CD8-positive, alpha-beta memory T cell (primary cell): Measurements from ENCODE around the gene PPP1R1C. TPM values are rescaled to one million over a fixed set of nuclear protein-coding genes. Genes with fewer than 3 reads are reported as not detected.

Experiments
- CTCF ChIA-PET: fragments of 350-600 bp; sonication (Branson Sonifier 250); formaldehyde crosslinking; loops from one replicate; lab custom pipeline; 2021; ENCODE audit warnings: antibody characterized with exemption; lab: Charles Lee
- POLR2A ChIA-PET: fragments of 350-600 bp; sonication (Branson Sonifier 250); formaldehyde crosslinking; loops from one replicate; lab custom pipeline; 2021; ENCODE audit warnings: antibody characterized with exemption; lab: Charles Lee
- DNase-seq, 5 donors: peaks; one replicate each; pipeline versions ENCODE4 v3.0.0 to v3.0.0-alpha.2; 2020 to 2022; ENCODE audit warnings: mixed read lengths in 1 of 5
- H3K27ac ChIP-seq: one replicate; pipeline ENCODE4 v1.7.0; 2013; ENCODE audit warnings: low read depth, mild to moderate bottlenecking, low read length, moderate library complexity
- H3K27me3 ChIP-seq: 2 replicates; pipeline ENCODE4 v1.7.0; 2013; ENCODE audit warnings: low read length, mild to moderate bottlenecking; ENCODE audit not compliant: insufficient read depth, poor library complexity, severe bottlenecking
- H3K36me3 ChIP-seq: 2 replicates; pipeline ENCODE4 v1.7.0; 2013; ENCODE audit warnings: mild to moderate bottlenecking, low read length, moderate library complexity; ENCODE audit not compliant: insufficient read depth
- H3K4me1 ChIP-seq: 2 replicates; pipeline ENCODE4 v1.7.0; 2013; ENCODE audit warnings: mild to moderate bottlenecking, low read length, moderate library complexity; ENCODE audit not compliant: insufficient read depth
- H3K4me3 ChIP-seq: 2 replicates; pipeline ENCODE4 v1.7.0; 2013; ENCODE audit warnings: mild to moderate bottlenecking, low read length
- H3K9me3 ChIP-seq: 2 replicates; pipeline ENCODE4 v1.7.0; 2013; ENCODE audit warnings: mild to moderate bottlenecking, low read length
- H3K27ac Mint-ChIP-seq, 8 donors: one replicate each; pipeline ENCODE4 v1.8.0; 2020 to 2021; ENCODE audit warnings: mixed read lengths in 8 of 8, mild to moderate bottlenecking in 6 of 8, inconsistent platforms in 3 of 8, moderate library complexity in 3 of 8
- H3K27me3 Mint-ChIP-seq, 2 donors: one replicate each; pipeline ENCODE4 v1.8.0; 2020 to 2021; ENCODE audit warnings: mixed read lengths in 2 of 2, mild to moderate bottlenecking in 1 of 2, moderate library complexity in 1 of 2
- H3K36me3 Mint-ChIP-seq, 3 donors: one replicate each; pipeline ENCODE4 v1.8.0; 2020 to 2021; ENCODE audit warnings: mixed read lengths in 3 of 3, inconsistent platforms in 1 of 3, mild to moderate bottlenecking in 1 of 3
- H3K4me1 Mint-ChIP-seq, 3 donors: one replicate each; pipeline ENCODE4 v1.8.0; 2020 to 2021; ENCODE audit warnings: mixed read lengths in 3 of 3, inconsistent platforms in 1 of 3, mild to moderate bottlenecking in 1 of 3
- H3K4me3 Mint-ChIP-seq, 7 donors: one replicate each; pipeline ENCODE4 v1.8.0; 2020 to 2021; ENCODE audit warnings: mixed read lengths in 7 of 7, mild to moderate bottlenecking in 6 of 7, moderate library complexity in 4 of 7, inconsistent platforms in 2 of 7
- H3K9me3 Mint-ChIP-seq, 5 donors: one replicate each; pipeline ENCODE4 v1.8.0; 2020 to 2022; ENCODE audit warnings: mixed read lengths in 5 of 5, mild to moderate bottlenecking in 3 of 5, moderate library complexity in 2 of 5, inconsistent platforms in 1 of 5
- polyA plus RNA-seq: library from polyadenylated mRNA; unstranded; fragments of 300-500 nt; fragmentation: Illumina TruSeq; gene quantifications from one replicate; pipeline ENCODE4 v1.2.3, GENCODE V29; 2021
- total RNA-seq, 2 experiments: library from RNA; stranded (reverse); gene quantifications; one replicate each; pipeline ENCODE4 v1.2.3, GENCODE V29; 2021

Gene PPP1R1C
- total and polyA plus RNA-seq, 3 experiments from 2014 or later = not detected

GRCh38 chr2:182066400-182067087 is 80.9 kb downstream of the PPP1R1C start:
- Mint-ChIP-seq H3K4me3 (no peak overlapping the region), H3K27ac (no peak overlapping the region), H3K36me3 (no peaks in the 10 kb centered on the region), H3K4me1 (no peaks in the 10 kb centered on the region), H3K9me3 (no peaks in the 10 kb centered on the region), H3K27me3 (peaks cover 2 to 6% of the 10 kb centered on the region in 2 donors)
- Histone ChIP-seq H3K36me3 (no peaks in the 10 kb centered on the region), H3K27me3 (no peaks in the 10 kb centered on the region), H3K27ac (no peak overlapping the region), H3K4me3 (no peak overlapping the region), H3K4me1 (no peaks in the 10 kb centered on the region), H3K9me3 (no peaks in the 10 kb centered on the region)
- CTCF ChIA-PET = no interaction called here
- POLR2A ChIA-PET = no interaction called here
- DNase-seq = no peak

- no peak overlapping the region for H3K27ac ChIP-seq
- DNase-seq = no peak
- no peaks in the 10 kb centered on the region for H3K4me1 Mint-ChIP-seq
- H3K27me3 ChIP-seq = no peaks in the 10 kb centered on the region
- H3K9me3 Mint-ChIP-seq = no peaks in the 10 kb centered on the region
- no peaks in the 10 kb centered on the region for H3K36me3 ChIP-seq
- H3K4me3 ChIP-seq = no peak overlapping the region
- H3K9me3 ChIP-seq = no peaks in the 10 kb centered on the region
- peaks cover 2 to 6% of the 10 kb centered on the region in 2 donors for H3K27me3 Mint-ChIP-seq
- POLR2A ChIA-PET = no interaction called here
- CTCF ChIA-PET = no interaction called here
- no peaks in the 10 kb centered on the region for H3K4me1 ChIP-seq
- no peak overlapping the region for H3K4me3 Mint-ChIP-seq
- no peaks in the 10 kb centered on the region for H3K36me3 Mint-ChIP-seq
- no peak overlapping the region for H3K27ac Mint-ChIP-seq
Observed at GRCh38 chr2:182067393-182067792, 81.7 kb downstream of the PPP1R1C start.

- ChIA-PET CTCF (no interaction called here), POLR2A (no interaction called here)
- no peak for DNase-seq
- H3K4me1 ChIP-seq = no peaks in the 10 kb centered on the region
- H3K36me3 ChIP-seq = no peaks in the 10 kb centered on the region
- H3K4me3 ChIP-seq = no peak overlapping the region
- H3K9me3 Mint-ChIP-seq = peaks cover 0 to 3% (median 0%) of the 10 kb centered on the region in 5 donors
- H3K9me3 ChIP-seq = no peaks in the 10 kb centered on the region
- H3K27me3 Mint-ChIP-seq = peaks cover 2 to 10% of the 10 kb centered on the region in 2 donors
- H3K4me3 Mint-ChIP-seq = no peak overlapping the region
- H3K27me3 ChIP-seq = no peaks in the 10 kb centered on the region
- no peak overlapping the region for H3K27ac Mint-ChIP-seq
- no peaks in the 10 kb centered on the region for H3K4me1 Mint-ChIP-seq
- no peaks in the 10 kb centered on the region for H3K36me3 Mint-ChIP-seq
- no peak overlapping the region for H3K27ac ChIP-seq
Observed at GRCh38 chr2:182068811-182069210, 83.2 kb downstream of the PPP1R1C start.

GRCh38 chr2:182069416-182069815 is 83.8 kb downstream of the PPP1R1C start:
- H3K27me3 Mint-ChIP-seq = peaks cover 2 to 10% of the 10 kb centered on the region in 2 donors
- ChIA-PET POLR2A (no interaction called here), CTCF (no interaction called here)
- peaks cover 0 to 3% (median 0%) of the 10 kb centered on the region in 5 donors for H3K9me3 Mint-ChIP-seq
- H3K4me3 ChIP-seq = no peak overlapping the region
- H3K27ac ChIP-seq = no peak overlapping the region
- no peak for DNase-seq
- no peaks in the 10 kb centered on the region for H3K4me1 ChIP-seq
- H3K4me1 Mint-ChIP-seq = no peaks in the 10 kb centered on the region
- no peak overlapping the region for H3K4me3 Mint-ChIP-seq
- no peaks in the 10 kb centered on the region for H3K27me3 ChIP-seq
- H3K27ac Mint-ChIP-seq = no peak overlapping the region
- H3K9me3 ChIP-seq = no peaks in the 10 kb centered on the region
- no peaks in the 10 kb centered on the region for H3K36me3 Mint-ChIP-seq
- H3K36me3 ChIP-seq = no peaks in the 10 kb centered on the region

- Histone ChIP-seq H3K27me3 (no peaks in the 10 kb centered on the region), H3K4me1 (no peaks in the 10 kb centered on the region), H3K4me3 (no peak overlapping the region), H3K36me3 (no peaks in the 10 kb centered on the region), H3K9me3 (no peaks in the 10 kb centered on the region), H3K27ac (no peak overlapping the region)
- POLR2A ChIA-PET = no interaction called here
- CTCF ChIA-PET = no interaction called here
- H3K9me3 Mint-ChIP-seq = peaks cover 0 to 3% (median 0%) of the 10 kb centered on the region in 5 donors
- H3K27ac Mint-ChIP-seq = no peak overlapping the region
- H3K27me3 Mint-ChIP-seq = peaks cover 2 to 10% of the 10 kb centered on the region in 2 donors
- H3K4me3 Mint-ChIP-seq = no peak overlapping the region
- no peaks in the 10 kb centered on the region for H3K36me3 Mint-ChIP-seq
- DNase-seq = no peak
- H3K4me1 Mint-ChIP-seq = no peaks in the 10 kb centered on the region
Observed at GRCh38 chr2:182069908-182070307, 84.3 kb downstream of the PPP1R1C start.

GRCh38 chr2:182070736-182071135 is 85.1 kb downstream of the PPP1R1C start:
- ChIA-PET POLR2A (no interaction called here), CTCF (no interaction called here)
- no peak overlapping the region for H3K27ac ChIP-seq
- no peaks in the 10 kb centered on the region for H3K36me3 Mint-ChIP-seq
- H3K4me1 ChIP-seq = no peaks in the 10 kb centered on the region
- H3K4me3 ChIP-seq = no peak overlapping the region
- H3K9me3 Mint-ChIP-seq = peaks cover 0 to 3% (median 0%) of the 10 kb centered on the region in 5 donors
- no peak overlapping the region for H3K4me3 Mint-ChIP-seq
- no peaks in the 10 kb centered on the region for H3K9me3 ChIP-seq
- H3K4me1 Mint-ChIP-seq = no peaks in the 10 kb centered on the region
- peaks cover 2 to 10% of the 10 kb centered on the region in 2 donors for H3K27me3 Mint-ChIP-seq
- H3K27me3 ChIP-seq = no peaks in the 10 kb centered on the region
- DNase-seq = no peak
- no peaks in the 10 kb centered on the region for H3K36me3 ChIP-seq
- H3K27ac Mint-ChIP-seq = peak overlapping the region in 1 of 8 donors; percentile 5

- CTCF ChIA-PET = no interaction called here
- H3K36me3 Mint-ChIP-seq = no peaks in the 10 kb centered on the region
- Histone ChIP-seq H3K36me3 (no peaks in the 10 kb centered on the region), H3K27ac (no peak overlapping the region), H3K4me3 (no peak overlapping the region), H3K27me3 (no peaks in the 10 kb centered on the region), H3K9me3 (no peaks in the 10 kb centered on the region), H3K4me1 (no peaks in the 10 kb centered on the region)
- peaks cover 0 to 3% (median 0%) of the 10 kb centered on the region in 5 donors for H3K9me3 Mint-ChIP-seq
- POLR2A ChIA-PET = no interaction called here
- H3K27ac Mint-ChIP-seq = no peak overlapping the region
- H3K27me3 Mint-ChIP-seq = peaks cover 4 to 15% of the 10 kb centered on the region in 2 donors
- H3K4me3 Mint-ChIP-seq = no peak overlapping the region
- no peaks in the 10 kb centered on the region for H3K4me1 Mint-ChIP-seq
- no peak for DNase-seq
Observed at GRCh38 chr2:182072861-182073260, 87.2 kb downstream of the PPP1R1C start.

- ChIA-PET CTCF (no interaction called here), POLR2A (no interaction called here)
- no peaks in the 10 kb centered on the region for H3K27me3 ChIP-seq
- no peaks in the 10 kb centered on the region for H3K36me3 ChIP-seq
- no peak for DNase-seq
- no peaks in the 10 kb centered on the region for H3K36me3 Mint-ChIP-seq
- no peaks in the 10 kb centered on the region for H3K9me3 ChIP-seq
- peaks cover 4 to 15% of the 10 kb centered on the region in 2 donors for H3K27me3 Mint-ChIP-seq
- H3K27ac Mint-ChIP-seq = no peak overlapping the region
- peaks cover 0 to 3% (median 0%) of the 10 kb centered on the region in 5 donors for H3K9me3 Mint-ChIP-seq
- no peaks in the 10 kb centered on the region for H3K4me1 ChIP-seq
- H3K4me3 ChIP-seq = no peak overlapping the region
- no peaks in the 10 kb centered on the region for H3K4me1 Mint-ChIP-seq
- H3K4me3 Mint-ChIP-seq = no peak overlapping the region
- no peak overlapping the region for H3K27ac ChIP-seq
Observed at GRCh38 chr2:182073613-182074012, 88.0 kb downstream of the PPP1R1C start.
